Hepatocyte (in vitro differentiated cells): ENCODE results near the gene ZSWIM7.

ENCODE experiments used
- EZH2phosphoT487 ChIP-seq: fragments of 200-600 bp; sonication (generic); IDR thresholded peaks from one replicate; pipeline ENCODE4 v1.6.1; 2018; ENCODE audit warnings: antibody characterized with exemption, mild to moderate bottlenecking, low read depth, moderate library complexity; ENCODE audit not compliant: unreplicated experiment, severe bottlenecking
- TF ChIP-seq, protein P1 (sequence below): fragments of 200-600 bp; sonication (generic); IDR thresholded peaks from 2 replicates; pipeline ENCODE4 v1.5.1; 2016; ENCODE audit warnings: antibody characterized with exemption, mild to moderate bottlenecking; ENCODE audit not compliant: poor library complexity

DNA sequence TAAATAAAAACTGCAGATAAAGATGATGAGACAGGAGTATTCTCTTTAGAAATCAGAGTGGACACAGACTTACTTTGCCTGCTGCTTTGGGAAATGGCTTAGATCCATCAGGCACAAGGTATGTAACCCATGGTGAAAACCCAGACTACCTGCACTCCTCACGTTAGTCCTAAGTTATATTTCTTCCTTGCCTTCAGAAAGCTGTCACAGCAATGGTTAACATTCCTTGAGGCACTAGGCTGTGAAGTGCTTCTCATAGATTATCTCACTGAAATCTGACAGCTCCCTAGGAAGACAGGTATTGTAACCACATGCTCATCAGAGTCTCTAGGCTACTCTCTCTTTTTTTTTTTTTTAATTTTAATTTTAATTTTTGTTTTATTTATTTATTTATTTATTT, 20.9 kb downstream of the ZSWIM7 start:
- TF ChIP-seq, protein P1, sequence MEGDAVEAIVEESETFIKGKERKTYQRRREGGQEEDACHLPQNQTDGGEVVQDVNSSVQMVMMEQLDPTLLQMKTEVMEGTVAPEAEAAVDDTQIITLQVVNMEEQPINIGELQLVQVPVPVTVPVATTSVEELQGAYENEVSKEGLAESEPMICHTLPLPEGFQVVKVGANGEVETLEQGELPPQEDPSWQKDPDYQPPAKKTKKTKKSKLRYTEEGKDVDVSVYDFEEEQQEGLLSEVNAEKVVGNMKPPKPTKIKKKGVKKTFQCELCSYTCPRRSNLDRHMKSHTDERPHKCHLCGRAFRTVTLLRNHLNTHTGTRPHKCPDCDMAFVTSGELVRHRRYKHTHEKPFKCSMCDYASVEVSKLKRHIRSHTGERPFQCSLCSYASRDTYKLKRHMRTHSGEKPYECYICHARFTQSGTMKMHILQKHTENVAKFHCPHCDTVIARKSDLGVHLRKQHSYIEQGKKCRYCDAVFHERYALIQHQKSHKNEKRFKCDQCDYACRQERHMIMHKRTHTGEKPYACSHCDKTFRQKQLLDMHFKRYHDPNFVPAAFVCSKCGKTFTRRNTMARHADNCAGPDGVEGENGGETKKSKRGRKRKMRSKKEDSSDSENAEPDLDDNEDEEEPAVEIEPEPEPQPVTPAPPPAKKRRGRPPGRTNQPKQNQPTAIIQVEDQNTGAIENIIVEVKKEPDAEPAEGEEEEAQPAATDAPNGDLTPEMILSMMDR, result no peak
- TF ChIP-seq EZH2phosphoT487, result no peak
